HG02588 (cell line): Measurements from ENCODE around the gene COX6B2.

Experiments
- ATAC-seq: cut with Tn5 transposase; IDR thresholded peaks from one replicate; pipeline ENCODE4 v1.9.1; 2021; ENCODE audit warnings: mild to moderate bottlenecking, moderate library complexity; ENCODE audit not compliant: unreplicated experiment

The COX6B2 gene

DNA sequence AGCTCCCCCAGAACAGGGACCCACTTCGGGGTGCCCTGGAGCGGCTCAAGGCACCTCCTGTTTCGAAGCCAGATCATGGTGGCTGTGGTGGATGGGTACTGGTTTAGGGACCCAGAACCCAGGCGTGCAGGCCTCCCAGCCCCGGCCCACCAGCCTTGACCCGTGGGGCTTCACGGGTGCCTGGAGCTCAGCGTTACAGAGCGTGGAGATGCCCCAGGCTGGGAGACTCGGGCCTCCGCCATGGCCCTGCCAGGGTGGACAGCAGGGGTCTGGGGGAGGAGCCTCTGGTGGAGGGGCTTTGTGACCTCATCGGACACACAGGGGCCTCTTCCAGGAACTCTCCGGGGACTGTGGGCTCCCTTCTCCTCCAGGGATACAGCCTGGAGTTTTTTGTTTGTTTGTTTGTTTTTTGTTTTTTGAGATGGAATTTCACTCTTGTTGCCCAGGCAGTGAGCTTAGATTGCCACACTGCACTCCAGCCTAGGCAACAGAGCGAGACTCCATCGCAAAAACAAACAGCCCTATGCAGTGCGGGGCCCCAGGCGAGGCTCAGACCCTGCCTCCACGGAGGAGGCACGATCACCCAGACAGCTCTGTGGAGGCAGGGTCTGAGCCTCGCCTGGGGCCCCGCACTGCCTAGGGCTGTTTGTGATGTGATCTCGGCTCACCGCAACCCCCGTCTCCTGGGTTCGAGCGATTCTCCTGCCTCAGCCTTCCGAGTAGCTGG, 8.6 kb upstream of the COX6B2 start, which contains the start of gene GARIN5B:
TSS of gene GARIN5B (minus strand) at position 271 of the 727 bp plus-strand sequence. CDS start at position 77, 194 bp downstream.
- ATAC-seq, result no peak

DNA sequence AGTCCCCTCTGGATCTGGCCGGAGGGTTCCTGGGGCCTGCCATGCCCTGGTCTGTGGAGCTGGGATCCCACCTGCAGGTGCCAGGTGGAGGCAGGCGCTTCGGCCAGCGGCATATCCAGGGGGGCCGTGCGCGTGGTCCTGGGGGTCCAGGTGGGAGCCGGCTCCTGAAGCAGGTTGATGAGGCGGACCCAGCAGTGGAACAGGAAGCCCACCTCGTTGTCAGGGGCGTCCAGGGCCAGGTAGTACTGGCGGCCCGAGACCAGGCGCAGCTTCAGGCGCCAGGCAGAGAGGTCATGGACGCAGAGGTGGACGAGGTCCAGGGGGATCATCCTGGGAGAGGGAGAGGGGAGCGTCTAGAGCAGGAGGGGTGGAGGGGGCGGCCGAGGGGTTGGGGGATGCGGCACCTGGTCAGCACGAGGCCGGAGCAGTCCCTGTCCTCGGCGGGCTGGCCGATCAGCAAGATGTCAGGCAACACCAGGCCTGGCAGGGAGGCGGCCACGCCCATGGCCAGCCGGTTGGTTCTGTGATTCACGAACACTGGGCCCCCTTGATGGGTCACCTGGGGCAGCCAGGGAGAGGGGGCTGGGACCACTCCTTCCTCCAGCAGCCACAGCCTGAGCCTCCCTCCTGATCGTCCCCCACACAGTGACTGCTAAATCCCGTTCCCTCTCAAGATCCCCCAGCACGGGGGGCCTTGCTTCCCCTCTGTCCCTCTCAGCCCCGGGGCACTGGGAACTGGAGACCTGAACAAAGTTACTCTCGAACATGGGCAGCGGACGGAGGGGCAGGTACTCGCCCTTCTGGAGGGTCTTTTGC, 7.9 kb upstream of the COX6B2 start:
- no peak for ATAC-seq

GRCh38 chr19:55360902-55361301, 6.4 kb upstream of the COX6B2 start:
- ATAC-seq, result no peak

DNA sequence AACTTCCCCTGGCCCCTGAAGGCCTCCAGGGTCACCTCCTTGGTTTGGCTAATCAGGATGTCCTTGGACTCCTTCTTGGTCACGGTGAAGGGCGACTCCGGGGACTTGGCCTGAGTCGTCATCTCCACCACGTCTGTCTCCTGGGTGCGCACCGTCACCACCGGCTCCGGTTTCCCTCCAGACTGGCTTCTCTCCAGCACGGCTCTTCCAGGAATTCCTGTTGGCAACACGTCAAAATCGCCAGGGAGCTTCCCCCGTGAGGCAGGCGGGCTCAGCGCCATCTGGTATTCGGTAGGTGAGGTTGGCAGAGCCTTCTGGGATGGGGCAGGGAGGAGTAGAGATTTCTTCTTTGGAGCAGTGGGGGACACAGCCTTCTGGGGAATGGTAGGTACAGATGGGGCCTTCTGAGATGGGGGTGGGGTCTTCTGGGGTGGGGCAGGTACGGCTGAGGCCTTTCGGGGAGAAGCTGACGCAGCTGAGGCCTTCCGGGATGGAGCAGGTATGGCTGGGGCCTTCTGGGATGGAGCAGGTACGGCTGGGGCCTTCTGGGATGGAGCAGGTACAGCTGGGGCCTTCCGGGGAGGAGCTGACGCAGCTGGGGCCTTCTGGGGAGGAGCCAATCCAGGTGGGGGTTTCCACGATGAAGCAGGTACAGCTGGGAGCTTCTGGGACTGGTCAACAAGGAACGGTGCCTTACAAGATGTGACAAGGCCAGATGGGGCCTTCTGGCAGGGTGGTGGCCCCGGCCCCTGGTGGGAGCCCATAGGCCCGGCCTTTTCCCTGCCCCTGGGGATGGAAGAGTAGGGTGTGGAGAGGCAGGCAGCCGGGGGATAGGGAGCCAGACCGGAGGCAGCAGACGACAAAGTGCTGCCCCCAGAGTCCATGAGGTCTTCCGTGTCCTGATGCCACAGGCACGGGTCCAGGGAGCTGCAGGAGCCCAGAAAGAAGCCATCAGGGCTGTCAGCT, 4.7 kb upstream of the COX6B2 start:
- no peak for ATAC-seq

- ATAC-seq, result no peak
Observed at GRCh38 chr19:55358493-55358892, 4.0 kb upstream of the COX6B2 start.

GRCh38 chr19:55355213-55355821, 798 bp upstream of the COX6B2 start:
- ATAC-seq, result no peak

- no peak for ATAC-seq
Observed at GRCh38 chr19:55353803-55354697, 469 bp downstream of the COX6B2 start.

GRCh38 chr19:55353356-55353802, 1.1 kb downstream of the COX6B2 start:
- no peak for ATAC-seq

DNA sequence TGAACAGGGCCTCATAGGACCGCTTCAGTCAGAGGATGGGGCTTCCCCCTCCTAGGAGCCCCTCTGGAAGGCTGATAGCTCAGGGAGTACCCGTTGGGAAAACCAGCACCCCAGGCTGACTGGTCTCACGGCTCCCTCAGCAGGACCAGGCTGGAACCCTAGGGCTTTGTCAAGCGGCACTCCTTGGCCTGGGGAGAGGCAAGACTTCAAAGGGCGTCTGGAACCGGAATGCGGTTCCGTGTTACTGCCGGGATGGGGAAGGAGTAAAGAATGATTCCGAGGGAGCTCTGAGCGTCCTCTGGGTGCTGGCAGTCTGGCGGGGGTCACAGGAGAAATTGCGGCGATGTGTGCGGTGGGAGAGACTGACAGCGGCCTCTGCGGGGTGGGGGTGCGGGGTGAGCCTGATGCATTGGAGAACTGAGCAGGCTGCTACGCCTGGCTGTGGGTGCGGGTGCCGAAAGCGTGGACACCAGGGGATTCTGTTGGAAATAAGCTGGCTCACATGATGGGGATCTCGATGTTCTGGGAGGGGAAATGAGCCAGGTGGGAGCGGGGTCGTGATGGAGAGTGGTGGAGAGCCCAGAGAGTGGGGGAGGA, 1.9 kb downstream of the COX6B2 start:
- no peak for ATAC-seq

DNA sequence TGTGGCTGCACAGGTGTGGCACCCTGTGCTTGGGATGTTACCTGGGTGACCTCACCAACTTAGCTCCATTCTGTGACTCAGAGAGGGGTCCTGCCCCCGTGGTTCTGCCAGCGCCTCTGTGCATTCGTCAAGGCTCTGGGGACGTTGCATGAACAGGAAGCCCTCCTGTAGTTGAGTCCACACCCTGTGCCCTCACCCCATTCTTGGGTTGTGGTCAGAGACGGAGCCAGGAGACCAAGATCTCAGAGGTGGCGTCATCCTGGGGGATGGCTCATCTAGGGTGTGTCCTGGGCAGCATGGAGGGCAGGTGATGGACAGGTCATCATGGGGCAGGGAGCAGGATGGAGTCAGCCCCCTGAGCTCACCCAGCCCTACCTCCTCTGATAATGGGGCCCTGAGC, 2.5 kb downstream of the COX6B2 start:
- ATAC-seq, result no peak

DNA sequence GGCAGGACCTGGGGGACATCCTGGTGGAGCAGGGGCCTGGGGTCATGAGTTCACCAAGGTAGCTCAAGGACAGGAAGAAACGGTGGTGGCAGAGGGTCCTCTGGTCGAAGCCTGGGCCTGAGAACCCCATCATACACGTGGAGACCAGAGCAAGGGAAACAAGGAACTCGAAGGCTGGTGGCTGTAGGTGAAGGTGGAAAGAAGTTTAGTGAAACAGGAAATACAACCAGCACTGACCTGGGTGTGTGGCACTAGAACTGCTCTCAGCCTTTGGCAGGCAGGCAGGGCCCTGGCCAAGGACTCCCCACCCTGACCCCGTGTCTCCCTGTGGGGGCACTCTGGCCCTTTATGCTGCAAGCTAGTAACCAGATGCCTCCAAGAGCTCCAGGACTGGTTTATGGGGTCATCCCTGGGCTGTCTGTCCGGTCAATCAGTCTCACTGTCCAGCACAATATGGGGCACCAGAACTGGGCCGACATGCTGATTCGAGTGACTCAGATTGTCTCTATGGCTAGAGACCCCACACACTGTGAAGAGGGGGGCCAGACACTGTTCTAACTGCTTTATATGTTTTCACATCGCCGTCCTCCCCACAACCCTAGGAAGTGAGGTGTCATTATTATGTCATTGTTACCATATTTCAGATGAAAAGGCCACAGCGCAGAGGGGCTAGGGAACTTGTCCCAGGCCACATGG, 3.8 kb downstream of the COX6B2 start:
- no peak for ATAC-seq

- no peak for ATAC-seq
Observed at GRCh38 chr19:55348317-55349034, 6.0 kb downstream of the COX6B2 start.

DNA sequence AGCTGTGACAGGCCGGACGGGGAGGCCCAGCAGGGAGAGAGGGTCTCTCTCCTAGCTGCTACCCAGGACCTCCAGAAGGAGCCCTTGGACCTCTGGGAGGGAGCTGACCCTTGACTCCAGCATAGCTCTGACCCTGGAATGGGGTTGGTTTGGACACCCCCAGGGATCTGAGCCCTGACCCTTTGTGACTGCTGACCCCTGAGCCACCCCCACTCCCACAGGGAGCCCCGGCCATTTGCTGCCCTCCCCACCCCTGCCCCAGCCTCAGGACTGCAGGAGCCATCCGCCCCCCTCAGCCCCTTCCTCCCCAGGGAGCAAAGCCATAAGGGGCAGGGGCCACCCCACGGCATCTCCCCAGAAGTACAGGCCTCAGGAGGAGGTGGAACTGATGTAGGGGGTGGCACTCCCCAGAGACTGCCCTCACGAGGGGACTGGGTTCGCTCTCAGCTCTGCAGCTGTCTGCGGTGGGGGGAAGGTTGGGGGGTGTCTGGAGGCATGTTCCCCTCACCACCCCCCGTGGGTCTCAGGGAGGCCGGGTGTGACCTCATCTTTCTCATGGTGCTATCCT, 7.0 kb downstream of the COX6B2 start:
- ATAC-seq, result no peak

- ATAC-seq, result no peak
Observed at GRCh38 chr19:55346725-55347441, 7.6 kb downstream of the COX6B2 start.

DNA sequence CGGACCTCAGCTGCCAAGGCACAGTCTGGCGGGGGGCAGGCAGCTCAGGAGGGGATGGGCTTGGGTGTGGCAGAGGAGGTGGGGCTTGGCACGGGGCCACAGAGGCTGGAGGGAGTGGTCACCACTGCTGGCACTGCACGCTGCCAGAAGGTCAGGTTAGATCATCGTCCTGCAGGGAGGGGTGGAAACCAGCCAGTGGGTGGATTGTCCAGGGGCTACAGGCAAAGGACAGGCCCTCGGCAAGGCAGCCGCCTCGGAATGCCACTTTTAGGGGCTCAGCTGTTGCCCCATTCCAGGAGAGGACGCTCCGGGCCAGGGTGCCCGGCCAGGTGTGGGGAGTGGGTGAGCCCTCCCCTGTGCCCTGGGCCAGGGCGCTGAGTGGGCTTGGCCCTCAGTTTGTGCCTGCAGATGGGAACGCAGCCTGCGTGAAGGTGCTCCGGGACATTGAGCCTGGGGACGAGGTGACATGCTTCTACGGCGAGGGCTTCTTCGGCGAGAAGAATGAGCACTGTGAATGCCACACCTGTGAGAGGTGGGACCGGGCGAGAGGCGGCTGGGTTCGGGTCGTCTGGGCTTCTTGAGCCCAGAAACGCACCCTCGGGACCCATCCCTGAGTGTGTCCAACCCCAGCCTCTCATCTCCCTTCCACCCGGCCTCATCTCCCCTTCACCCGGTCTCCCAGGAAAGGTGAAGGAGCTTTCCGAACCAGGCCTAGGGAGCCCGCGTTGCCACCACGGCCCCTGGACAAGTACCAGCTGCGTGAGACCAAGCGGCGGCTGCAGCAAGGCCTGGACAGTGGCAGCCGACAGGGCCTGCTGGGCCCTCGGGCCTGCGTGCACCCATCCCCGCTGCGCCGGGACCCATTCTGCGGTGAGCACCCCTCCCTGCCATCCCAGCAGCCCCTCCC, 8.4 kb downstream of the COX6B2 start:
- no peak for ATAC-seq
